Sigmoid colon (tissue), 7 donors: ENCODE results near the gene TMEM125. TPM values are rescaled to one million over a fixed set of nuclear protein-coding genes. Genes with fewer than 3 reads are reported as not detected.

ENCODE experiments used
- DNase-seq: peaks from one replicate; pipeline ENCODE4 v3.0.0-alpha.2; 2019
- H3K27ac ChIP-seq, 4 donors: fragments of 200-600 bp; sonication (generic); one replicate each; pipeline ENCODE4 v1.5.1; 2016 to 2019; ENCODE audit warnings: mild to moderate bottlenecking in 1 of 4
- H3K27me3 ChIP-seq, 3 donors: fragments of 200-600 bp; sonication (generic); one replicate each; pipeline ENCODE4 v1.5.1; 2019; ENCODE audit warnings: mild to moderate bottlenecking in 1 of 3
- H3K36me3 ChIP-seq, 4 donors: fragments of 200-600 bp; sonication (generic); one replicate each; pipeline ENCODE4 v1.5.1; 2016 to 2019
- H3K4me1 ChIP-seq, 4 donors: fragments of 200-600 bp; sonication (generic); one replicate each; pipeline ENCODE4 v1.5.1; 2017 to 2019
- H3K4me3 ChIP-seq, 4 donors: fragments of 200-600 bp; sonication (generic); one replicate each; pipeline ENCODE4 v1.5.1; 2017 to 2019; ENCODE audit warnings: mild to moderate bottlenecking in 2 of 4, moderate library complexity in 1 of 4
- H3K9me3 ChIP-seq, 4 donors: fragments of 200-600 bp in 3 of 4; sonication (generic) in 3 of 4; one replicate each; pipeline versions ENCODE4 v1.5.1 to v1.6.1; 2013 to 2019
- EP300 ChIP-seq, 4 donors: sonication (generic); formaldehyde crosslinking; IDR thresholded peaks; one replicate each; pipeline ENCODE4 v1.6.1; 2017; ENCODE audit warnings: antibody characterized with exemption in 4 of 4
- POLR2A ChIP-seq, 2 donors: fragments of 450-650 bp; IDR thresholded peaks; one replicate each; pipeline ENCODE4 v1.6.1; 2016; ENCODE audit warnings: antibody characterized with exemption in 2 of 2, mild to moderate bottlenecking in 2 of 2, moderate library complexity in 2 of 2
- POLR2AphosphoS5 ChIP-seq, 4 donors: sonication (generic); formaldehyde crosslinking; IDR thresholded peaks; one replicate each; pipeline ENCODE4 v1.6.1; 2017; ENCODE audit warnings: antibody characterized with exemption in 4 of 4
- WGBS, 2 donors: extraction: QIAGEN DNeasy Blood & Tissue Kit; methylation state at CpG; one replicate each; pipeline ENCODE4 v1.1.7; 2013; 5-methylcytosine and 5-hydroxymethylcytosine counted together
- intact Hi-C: fragments of 100-400 bp; cut with DNase I; formaldehyde crosslinking; loops from one replicate; pipeline ENCODE4 v1.15.1; 2023
- polyA plus RNA-seq, 3 donors: library from polyadenylated mRNA; stranded (reverse); fragments of 200-250 nt; gene quantifications; one replicate each; pipeline ENCODE4 v1.2.3, GENCODE V29; 2013
- total RNA-seq, 4 donors: library from RNA; depleted of rRNA; stranded (reverse); fragments of >200 nt; gene quantifications; one replicate each; pipeline ENCODE4 v1.1.0, GENCODE V29; 2016
- TF ChIP-seq, protein P1 (sequence below), 4 experiments: fragments of 450-650 bp in 3 of 4; fragments of 200-600 bp in 1 of 4; IDR thresholded peaks; one replicate each; pipeline ENCODE4 v1.5.1; 2016 to 2019; ENCODE audit warnings: antibody characterized with exemption in 4 of 4, mild to moderate bottlenecking in 3 of 4, moderate library complexity in 2 of 4
- donor health status: healthy with polysubstance abuse.
- donor health status: Bipolar disorder and iron deficiency.
- donor health status: healthy.

TMEM125 gene
- total and polyA plus RNA-seq, 7 donors = 29.4 to 41.7 (median 29.6) TPM; not detected in 4

DNA sequence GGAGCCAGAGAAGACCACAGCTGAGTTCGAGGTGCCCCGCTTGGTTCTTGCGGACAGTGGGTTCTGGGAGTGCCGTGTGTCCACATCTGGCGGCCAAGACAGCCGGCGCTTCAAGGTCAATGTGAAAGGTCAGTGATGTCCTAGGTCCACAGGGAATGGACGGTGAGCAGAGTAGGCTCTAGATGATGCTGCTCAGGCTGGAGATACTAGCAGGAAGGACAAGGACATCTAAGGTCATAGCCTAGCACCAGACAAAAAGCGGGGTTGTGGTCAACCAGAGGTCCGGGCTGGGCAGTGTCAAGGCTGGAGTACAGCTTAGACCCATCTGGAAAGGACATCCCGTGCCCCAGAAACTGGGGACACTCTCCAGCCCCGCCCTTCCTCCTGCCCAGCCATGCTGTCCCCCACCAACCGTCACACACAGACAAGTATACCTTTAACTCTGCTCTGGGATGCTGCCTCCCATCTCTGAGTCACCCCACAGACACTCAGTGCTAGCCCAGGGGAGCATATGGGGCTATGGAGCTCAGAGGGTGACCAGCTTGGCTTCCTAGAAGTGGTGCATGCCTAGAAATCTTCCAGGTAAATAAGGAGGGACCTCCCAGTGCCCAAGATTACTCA, 39.7 kb downstream of the TMEM125 start:
- Histone ChIP-seq H3K36me3 (no peaks in the 10 kb centered on the region), H3K4me1 (peaks cover 0 to 3% (median 0%) of the 10 kb centered on the region in 4 donors), H3K27ac (no peak overlapping the region), H3K27me3 (no peaks in the 10 kb centered on the region), H3K4me3 (no peak overlapping the region), H3K9me3 (no peaks in the 10 kb centered on the region)
- intact Hi-C loops = no loop called here
- TF ChIP-seq EP300 (IDR thresholded peaks at IDR 0.05) (no peak), POLR2AphosphoS5 (IDR thresholded peaks at IDR 0.05) (no peak), POLR2A (IDR thresholded peaks at IDR 0.05) (no peak)
- TF ChIP-seq, protein P1, sequence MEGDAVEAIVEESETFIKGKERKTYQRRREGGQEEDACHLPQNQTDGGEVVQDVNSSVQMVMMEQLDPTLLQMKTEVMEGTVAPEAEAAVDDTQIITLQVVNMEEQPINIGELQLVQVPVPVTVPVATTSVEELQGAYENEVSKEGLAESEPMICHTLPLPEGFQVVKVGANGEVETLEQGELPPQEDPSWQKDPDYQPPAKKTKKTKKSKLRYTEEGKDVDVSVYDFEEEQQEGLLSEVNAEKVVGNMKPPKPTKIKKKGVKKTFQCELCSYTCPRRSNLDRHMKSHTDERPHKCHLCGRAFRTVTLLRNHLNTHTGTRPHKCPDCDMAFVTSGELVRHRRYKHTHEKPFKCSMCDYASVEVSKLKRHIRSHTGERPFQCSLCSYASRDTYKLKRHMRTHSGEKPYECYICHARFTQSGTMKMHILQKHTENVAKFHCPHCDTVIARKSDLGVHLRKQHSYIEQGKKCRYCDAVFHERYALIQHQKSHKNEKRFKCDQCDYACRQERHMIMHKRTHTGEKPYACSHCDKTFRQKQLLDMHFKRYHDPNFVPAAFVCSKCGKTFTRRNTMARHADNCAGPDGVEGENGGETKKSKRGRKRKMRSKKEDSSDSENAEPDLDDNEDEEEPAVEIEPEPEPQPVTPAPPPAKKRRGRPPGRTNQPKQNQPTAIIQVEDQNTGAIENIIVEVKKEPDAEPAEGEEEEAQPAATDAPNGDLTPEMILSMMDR (IDR thresholded peaks at IDR 0.05) = no peak
- 92 to 93% methylated on average over 13 of the region's 13 CpGs for WGBS, 2 donors
- DNase-seq = peak; percentile 35

DNA sequence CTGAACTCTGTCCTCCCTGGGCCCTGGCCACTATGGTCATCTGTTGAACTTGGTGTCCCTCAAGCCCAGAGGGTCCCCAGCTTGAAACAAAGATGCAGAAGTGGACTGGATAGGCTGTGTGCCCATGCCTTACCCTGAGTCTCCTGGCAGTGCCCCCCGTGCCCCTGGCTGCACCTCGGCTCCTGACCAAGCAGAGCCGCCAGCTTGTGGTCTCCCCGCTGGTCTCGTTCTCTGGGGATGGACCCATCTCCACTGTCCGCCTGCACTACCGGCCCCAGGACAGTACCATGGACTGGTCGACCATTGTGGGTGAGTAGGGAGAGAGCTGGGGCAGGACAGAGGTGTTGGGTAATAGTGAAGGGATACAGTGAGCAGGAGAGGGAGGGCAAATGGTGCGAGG, 41.7 kb downstream of the TMEM125 start:
- intact Hi-C loops = no loop called here
- Histone ChIP-seq H3K4me1 (no peaks in the 10 kb centered on the region), H3K9me3 (no peaks in the 10 kb centered on the region), H3K36me3 (no peaks in the 10 kb centered on the region), H3K27ac (no peak overlapping the region), H3K27me3 (no peaks in the 10 kb centered on the region), H3K4me3 (no peak overlapping the region)
- DNase-seq = no peak
- TF ChIP-seq, protein P1 (IDR thresholded peaks at IDR 0.05) = no peak
- TF ChIP-seq POLR2AphosphoS5 (IDR thresholded peaks at IDR 0.05) = no peak
- no peak for TF ChIP-seq EP300 (IDR thresholded peaks at IDR 0.05)
- no peak for TF ChIP-seq POLR2A (IDR thresholded peaks at IDR 0.05)
- 93 to 96% methylated on average over 9 of the region's 9 CpGs for whole genome bisulfite sequencing, 2 donors

DNA sequence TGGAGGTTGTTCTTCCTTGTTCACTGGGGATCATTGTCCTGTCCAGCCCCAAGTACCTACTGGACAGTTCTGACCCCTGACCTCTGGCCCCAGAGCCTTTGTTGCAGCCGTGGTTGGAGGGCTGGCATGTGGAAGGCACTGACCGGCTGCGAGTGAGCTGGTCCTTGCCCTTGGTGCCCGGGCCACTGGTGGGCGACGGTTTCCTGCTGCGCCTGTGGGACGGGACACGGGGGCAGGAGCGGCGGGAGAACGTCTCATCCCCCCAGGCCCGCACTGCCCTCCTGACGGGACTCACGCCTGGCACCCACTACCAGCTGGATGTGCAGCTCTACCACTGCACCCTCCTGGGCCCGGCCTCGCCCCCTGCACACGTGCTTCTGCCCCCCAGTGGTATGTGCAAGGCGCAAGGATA, 42.4 kb downstream of the TMEM125 start:
- Histone ChIP-seq H3K4me3 (no peak overlapping the region), H3K4me1 (no peaks in the 10 kb centered on the region), H3K27me3 (no peaks in the 10 kb centered on the region), H3K27ac (no peak overlapping the region), H3K9me3 (no peaks in the 10 kb centered on the region), H3K36me3 (no peaks in the 10 kb centered on the region)
- TF ChIP-seq EP300 (IDR thresholded peaks at IDR 0.05) (no peak), POLR2A (IDR thresholded peaks at IDR 0.05) (no peak), POLR2AphosphoS5 (IDR thresholded peaks at IDR 0.05) (no peak)
- TF ChIP-seq, protein P1 (IDR thresholded peaks at IDR 0.05) = no peak
- no peak for DNase-seq
- 93 to 95% methylated on average over 19 of the region's 19 CpGs for WGBS, 2 donors
- intact Hi-C loops = no loop called here

DNA sequence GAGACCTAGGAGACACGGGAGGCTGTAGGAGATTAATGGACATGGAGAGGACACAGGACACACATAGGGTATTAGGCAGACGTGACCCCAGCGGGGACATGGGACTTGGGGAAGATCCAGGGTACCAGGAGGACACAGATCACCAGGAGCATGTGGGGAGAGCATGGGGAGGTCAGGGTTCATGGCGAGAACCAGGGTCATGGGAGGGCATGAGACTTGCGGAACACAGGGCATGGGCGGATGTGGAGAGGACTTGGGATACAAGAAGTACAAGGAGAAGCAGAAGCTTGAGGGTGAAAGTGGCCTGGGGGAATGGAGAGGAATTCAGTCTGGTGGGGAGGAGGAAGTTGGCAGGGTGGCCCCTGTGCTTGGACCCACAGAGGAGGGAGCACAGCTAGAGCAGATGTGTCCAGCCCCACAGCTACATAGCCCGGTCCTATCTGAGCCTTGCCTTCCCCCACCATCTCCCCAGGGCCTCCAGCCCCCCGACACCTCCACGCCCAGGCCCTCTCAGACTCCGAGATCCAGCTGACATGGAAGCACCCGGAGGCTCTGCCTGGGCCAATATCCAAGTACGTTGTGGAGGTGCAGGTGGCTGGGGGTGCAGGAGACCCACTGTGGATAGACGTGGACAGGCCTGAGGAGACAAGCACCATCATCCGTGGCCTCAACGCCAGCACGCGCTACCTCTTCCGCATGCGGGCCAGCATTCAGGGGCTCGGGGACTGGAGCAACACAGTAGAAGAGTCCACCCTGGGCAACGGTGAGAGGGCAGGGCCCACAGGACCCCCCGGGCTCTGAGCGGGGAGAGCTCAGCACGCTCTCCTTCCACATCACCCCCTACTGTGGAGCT, 43.1 kb downstream of the TMEM125 start:
- no peak for DNase-seq
- TF ChIP-seq, protein P1 (IDR thresholded peaks at IDR 0.05) = no peak
- TF ChIP-seq POLR2A (IDR thresholded peaks at IDR 0.05) (no peak), POLR2AphosphoS5 (IDR thresholded peaks at IDR 0.05) (no peak), EP300 (IDR thresholded peaks at IDR 0.05) (no peak)
- intact Hi-C loops = no loop called here
- H3K9me3 ChIP-seq = no peaks in the 10 kb centered on the region
- H3K27me3 ChIP-seq = no peaks in the 10 kb centered on the region
- H3K27ac ChIP-seq = no peak overlapping the region
- H3K4me3 ChIP-seq = no peak overlapping the region
- 94 to 96% methylated on average over 24 of the region's 24 CpGs for WGBS, 2 donors
- H3K36me3 ChIP-seq = no peaks in the 10 kb centered on the region
- no peaks in the 10 kb centered on the region for H3K4me1 ChIP-seq
